ENCODE results near the gene SSTR3.
"Not testable (repeated sequence)": the region's sequence is repeated elsewhere in the genome, so short reads cannot be mapped to it uniquely, and the experiment has no call there.

SSTR3 gene

DNA sequence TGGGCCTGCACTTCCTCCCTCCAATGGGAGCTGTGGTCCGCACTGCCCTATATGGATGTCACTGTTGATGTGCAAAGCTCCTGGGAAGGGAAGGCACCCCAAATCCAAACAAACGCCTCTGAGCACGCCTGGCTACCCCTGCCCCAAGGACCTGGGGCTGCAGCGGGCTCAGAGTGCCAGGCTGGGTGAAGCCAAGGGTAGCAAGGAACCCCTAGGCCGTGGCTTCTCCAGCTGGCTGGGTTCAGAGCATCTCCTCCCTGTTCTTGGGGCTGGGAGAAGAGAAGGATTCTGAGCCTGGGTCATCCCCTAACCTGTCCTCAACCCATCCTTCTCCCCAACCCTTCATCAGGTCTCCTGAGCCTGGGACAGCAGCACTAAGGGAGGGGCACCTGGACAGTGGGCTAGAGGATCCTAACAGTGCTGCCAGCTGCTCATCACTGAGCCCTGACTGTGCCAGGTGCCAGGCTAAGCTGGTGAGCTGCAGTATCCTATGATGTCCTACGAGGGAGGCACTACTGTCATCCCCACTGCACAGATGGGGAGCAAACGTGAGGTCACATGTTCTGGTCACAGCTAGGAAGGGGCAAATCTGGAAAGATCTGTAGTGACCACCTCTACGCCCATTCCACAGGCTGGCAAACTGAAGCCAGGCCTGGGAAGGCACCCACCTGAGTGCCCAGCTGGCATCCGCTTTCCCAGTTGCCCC is 3.0 kb downstream of the SSTR3 start:
- peak; percentile 21 for DNase-seq

DNA sequence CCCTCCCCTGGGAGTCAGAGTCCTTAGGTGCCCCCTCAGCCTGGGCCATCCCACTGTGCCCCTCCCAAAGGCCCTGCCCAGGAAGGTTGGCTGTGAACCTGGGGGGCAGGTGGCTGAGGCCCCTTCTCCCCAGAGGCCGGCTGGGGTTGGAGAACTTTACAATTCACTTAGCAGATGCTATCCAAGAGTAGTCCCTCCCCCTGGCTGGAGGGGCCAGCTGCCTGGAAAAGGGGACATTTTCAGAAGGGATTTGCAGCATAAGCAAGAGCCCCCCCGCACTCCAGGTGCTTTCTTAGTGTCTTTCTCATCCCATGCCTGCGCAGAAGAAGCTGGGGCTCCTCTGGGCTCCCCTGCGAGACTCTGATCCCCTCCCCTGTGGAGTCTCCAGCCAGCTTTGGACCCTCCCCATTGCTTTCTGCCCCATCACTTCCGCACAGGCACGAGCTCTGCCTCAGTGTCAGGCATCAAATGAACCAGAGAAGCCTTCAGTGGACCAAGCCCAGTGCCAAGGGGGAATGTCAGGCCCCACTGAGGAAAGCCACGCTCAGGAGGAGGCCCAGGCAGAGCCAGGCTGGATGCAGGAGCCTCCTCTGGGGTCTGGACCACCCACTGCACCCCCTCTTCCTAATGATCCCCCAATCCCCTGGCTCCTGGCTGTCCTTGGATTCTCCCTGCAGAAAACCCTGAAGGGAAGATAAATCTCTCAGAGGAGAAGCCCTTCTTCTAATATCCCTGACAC is 3.7 kb downstream of the SSTR3 start:
- peak; percentile 39 for DNase-seq

DNA sequence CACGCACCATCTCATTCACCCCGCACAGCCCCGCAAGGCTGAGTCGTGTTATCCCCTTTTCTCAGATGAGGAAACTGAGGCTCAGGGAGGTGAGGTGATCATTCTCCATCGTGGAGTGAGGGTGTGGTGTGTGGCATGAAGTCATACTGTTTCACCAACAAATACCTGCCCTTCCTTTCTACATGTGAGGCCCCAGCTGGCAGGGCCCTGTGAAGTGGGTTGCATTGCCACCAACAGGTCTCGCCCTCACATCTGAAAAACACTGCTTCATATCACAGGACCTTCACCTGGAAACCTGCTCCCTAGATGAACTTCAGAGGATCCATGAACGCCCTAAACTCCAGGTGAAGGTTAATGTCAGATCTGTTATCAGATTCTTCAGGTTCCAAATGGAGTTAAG is 4.3 kb downstream of the SSTR3 start:
- DNase-seq = no peak

DNA sequence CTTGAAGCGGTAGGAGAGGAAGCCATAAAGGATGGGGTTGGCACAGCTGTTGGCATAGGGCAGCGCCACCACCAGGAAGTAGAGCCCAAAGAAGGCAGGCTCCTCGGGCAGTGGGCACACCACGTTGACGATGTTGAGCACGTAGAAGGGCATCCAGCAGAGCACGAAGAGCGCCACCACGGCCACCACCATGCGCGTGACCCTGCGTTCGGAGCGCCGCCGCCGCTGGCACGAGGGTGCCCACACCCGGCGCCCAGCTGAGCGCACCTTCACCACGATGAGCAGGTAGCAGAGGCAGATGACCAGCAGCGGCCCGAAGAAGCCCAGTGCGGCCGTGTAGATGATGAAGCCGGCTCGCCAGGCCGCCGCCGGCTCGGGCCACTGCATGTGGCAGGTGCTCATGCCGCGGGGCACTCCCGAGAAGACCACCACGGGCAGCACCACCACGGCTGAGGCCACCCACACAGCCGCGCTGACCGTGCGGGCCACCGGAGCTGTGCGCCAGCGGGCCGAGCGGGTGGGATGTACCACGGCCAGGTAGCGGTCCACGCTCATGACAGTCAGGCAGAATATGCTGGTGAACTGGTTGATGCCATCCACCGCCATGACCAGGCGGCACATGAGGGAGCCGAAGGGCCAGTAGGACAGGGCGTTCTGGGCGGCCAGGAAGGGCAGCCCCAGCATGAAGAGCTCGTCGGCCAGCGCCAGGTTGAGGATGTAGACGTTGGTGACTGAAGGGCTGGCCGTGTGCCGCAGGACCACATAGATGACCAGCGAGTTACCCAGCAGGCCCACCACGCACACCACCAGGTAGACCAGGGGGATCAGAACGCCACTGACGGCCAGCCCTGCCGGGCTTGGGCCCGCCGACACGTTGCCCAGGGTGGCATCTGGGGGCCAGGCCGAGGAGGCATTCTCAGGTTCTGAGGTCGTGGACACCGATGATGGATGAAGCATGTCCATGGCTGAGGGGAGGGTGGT is 5.1 kb downstream of the SSTR3 start:
- DNase-seq = no peak

DNA sequence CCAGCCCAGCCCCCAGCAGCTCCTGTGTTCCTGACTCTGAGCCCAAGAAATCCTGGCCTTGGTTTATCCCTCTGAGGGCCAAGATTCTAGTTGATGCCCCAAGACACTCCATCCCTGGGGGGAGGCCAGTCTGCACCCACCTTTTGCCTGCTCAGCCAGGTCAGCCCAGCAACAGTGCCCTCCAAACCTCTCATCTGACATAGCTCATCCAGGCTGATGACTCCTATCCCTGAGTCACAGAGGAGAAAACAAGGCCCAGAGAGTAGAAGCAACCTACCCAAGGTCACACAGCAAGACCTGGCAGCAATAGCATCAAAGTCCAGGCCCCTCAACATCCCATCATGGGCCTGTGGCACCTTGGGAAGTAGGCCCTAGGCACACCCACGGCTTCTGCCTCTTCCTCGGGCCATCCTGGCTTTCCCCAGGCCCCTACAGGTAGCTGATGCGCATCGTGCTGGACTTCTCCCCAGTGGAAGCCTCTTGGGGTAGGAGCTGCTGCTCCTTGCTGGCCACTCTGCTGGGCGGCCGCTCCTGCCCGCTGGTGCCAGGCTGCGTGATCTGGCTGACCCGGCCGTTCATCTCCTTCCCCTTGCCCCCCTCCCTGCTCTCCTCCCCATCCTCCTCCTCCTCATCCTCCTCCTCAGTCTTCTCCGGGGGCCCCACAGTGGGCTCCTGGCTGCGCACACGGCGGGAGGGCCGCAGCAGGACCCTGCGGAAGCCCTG is 6.0 kb downstream of the SSTR3 start:
- DNase-seq = no peak

DNA sequence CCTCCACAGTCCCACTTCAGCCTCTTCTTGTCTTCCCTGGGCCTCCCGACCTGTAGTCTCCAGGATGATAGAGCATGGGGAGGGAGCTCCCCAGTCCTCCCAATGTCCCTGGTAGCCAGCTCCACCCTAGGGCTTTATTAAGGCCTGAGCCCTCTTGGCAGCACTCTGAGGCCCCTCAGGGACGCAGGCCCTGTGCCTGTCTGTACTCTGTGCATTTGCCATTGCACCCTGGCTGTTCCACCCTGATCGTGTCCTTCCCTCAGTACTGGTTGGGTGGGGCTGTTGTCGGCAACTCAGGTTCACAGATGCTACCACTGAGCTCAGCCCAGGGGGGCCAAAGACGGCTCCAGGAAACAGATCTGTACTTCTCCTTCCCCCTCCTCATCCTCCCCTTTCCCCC is 7.2 kb downstream of the SSTR3 start:
- no peak for DNase-seq

DNA sequence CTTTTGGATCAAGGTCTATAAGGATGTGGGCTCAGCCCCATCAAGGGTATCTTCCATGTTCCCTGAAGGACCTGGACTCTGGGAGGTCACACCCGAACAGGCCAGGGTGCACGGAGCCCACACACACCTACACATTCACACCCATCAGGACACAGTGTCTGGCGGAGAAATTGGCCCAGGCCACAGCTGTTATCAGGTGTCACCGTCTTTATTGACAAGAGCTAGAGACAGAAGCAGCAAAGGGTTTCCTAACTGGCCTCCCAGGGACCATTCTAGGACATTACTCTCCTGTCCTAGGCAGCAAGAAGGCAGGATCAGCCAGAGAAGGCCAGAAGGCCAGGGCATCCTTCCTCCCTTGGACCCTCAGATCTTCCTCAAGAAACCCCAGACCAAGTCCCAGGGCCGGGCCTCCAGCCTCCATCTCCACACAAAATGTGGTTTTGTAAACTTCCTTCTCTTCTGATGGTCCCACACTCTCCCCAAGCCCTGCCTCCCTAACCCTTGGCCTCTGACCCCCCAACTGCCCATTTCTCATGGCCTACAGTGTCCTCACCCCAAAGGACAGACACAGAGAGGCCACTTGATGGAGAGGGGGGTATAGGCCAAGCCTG is 8.1 kb downstream of the SSTR3 start:
- DNase-seq = no peak

DNA sequence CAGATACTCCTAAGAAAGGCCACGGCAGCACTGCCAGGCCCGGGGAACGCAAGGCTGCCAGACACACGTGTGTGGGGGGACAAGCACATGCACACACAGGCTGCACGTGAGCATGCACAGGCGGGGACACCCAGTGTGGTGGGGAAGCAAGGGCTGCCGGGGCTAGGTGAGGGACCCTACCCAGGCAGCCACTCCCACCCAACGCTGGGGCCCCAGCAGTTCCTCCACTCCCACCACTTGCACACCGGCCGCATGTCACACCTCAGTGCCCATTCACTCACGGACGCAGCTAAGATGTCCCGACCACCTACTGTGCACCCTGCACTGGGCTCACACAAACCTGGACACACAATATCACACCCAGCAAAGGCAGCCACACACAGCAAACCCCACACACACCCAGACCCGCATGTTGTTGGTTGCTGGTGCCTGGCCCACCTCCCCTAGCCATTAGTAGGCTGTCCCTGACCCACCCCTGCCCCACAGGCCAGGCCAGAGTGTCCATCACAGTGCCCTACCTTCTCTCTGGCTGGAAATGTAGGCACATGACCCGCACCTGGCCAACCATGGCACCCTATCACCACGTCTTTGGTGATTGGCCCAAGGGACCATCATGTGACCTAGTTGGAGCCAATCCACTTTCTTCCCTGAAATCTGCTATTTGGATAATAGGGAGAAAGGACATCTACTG is 8.8 kb downstream of the SSTR3 start:
- DNase-seq = no peak

DNA sequence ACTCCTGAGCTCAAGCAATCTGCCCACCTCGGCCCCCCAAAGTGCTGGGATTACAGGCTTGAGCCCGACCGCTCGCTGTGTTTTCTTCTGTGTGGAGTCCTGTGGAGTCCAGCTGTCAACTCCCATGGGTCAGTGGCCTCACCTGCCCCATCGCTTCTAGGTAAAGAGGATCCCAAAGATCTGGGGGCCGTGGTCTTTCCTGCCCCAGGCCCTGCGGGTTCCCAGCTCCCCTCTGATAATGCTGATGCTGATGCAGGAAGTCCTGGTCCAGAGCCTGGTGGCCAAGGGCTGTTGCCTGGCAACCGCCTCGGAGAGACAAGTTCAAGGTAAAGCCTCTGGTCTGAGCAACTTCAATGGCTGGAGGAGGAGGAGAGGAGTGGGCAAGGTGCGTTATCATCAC is 9.6 kb downstream of the SSTR3 start:
- DNase-seq = no peak

DNA sequence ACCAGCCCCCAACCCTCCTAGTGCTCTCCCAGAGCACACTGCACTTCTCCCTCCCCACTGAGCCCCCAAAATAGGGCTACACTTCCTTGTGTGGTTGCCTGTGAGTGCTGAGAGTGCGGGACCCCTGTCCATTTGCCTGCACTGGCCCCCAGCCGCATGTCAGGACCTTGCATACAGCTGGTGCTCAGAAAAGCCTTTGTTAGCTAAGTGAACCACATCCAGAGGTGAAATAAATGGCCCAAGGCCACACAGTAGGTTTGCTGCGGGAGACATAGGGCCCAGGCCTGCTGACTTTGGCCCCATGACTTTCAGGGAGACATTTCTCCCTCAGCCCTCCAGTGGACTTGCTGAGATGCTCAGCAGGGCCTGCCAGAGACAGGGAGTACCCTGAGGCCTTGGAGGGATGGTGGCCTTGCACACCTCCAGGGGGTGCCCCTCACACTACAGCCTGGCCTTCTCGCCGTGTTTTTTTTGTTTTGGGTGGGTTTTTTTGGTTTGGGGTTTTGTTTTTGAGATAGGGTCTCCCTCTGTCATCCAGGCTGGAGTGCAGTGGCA is 10.2 kb downstream of the SSTR3 start:
- DNase-seq = no peak

DNA sequence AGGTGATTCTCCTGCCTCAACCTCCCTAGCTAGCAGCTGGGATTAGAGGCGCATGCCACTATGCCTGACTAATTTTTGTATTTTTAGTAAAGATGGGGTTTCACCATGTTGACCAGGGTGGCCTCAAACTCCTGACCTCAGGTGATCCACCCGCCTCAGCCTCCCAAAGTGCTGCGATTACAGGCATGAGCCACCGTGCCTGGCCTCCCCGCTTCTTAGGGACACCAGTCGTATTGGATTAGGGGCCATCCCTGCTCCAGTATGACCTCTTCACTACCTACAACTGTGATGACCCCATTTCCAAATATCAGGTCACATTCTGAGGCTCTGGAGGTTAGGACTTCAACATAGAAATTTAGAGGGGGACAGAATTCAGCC is 10.8 kb downstream of the SSTR3 start:
- DNase-seq = not testable (repeated sequence)

DNA sequence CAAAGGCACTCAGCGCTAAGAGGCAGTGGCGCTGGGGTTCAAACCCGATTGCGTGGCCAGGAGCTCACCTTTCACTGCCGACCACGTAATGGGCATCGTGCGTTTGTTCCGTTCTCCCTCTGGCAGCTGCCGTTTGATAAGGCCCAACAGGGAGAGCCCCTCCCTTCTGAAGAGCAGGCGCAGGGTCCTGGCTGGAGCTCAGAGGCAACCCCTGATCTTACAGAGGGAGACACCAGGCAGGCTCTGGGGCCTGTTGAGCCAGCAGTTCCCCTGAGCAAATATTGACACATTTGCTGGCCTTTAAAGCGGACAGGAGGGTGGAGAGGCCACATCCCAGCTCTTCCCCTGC is 12.5 kb downstream of the SSTR3 start:
- DNase-seq = no peak

DNA sequence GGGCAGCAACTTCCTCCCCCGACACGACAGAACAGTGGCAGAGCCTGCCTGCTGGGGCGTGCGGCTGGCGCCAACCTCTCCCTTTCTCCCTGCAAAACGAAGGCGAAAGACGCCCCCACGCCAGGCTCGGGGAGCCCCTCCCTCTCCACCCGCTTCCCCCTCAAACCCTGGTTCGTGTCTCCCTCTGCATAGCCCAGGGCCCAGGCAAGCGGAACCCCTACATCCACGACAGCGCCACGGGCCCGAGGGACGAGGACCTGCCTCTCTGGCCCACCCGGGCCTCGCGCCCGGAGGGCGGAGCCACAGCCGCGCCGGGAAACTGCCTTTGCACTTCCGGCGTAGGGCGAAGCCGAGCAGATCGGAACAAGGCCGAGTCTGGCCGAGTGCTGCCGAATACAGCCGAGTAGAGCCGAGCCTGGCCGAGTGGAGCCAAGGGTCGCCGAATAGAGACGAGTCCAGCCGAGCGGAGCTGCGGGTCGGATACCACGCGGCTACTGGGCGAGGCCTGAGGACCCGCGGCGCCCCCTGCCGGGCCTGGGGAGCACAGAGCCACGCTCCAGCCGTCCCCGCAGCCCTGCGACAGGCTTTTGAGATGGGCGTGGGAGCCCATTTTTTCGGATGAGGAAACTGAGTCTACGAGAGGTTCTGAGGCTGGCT is 13.0 kb downstream of the SSTR3 start:
- DNase-seq = peak; percentile 100

DNA sequence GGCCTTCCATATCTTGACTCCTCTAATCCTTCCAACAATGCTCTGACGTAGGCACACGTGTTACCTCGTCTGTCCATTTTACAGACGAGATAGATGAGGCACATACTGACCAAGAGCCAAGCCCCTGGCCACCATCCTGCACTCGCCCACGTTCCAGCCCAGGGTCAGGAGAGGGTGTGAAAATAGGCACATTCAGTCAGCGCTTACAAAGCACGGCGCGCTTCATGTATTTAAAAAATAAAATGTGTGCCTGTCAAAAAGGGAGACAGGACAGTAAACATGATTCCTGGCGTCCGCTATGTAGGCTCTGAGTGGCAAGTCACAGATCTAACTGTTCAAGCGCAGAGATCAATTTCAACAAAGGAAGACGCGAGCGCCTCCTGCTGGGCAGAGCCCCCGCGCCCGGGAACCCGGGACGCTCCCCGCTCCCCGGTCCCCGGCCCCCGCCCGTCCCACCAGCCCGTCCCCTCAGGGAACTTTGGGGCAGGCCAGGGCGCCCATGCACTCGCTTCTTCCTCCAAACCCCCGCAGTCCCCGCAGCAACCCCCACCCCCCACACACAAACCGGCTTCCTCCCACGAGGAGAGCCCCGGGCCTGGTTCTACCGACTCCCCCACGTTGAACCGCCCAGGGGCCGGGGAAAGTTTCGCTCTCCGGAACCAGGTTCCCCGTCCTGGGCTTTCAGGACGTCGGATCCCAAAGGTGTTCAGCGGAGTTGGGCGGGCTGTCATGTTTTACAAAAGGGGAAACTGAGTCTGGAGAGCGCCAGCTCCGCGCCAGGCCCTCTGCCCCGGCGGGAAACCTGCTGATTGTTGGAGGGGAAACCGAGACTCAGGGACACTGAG is 13.8 kb downstream of the SSTR3 start:
- peak; percentile 94 for DNase-seq

DNA sequence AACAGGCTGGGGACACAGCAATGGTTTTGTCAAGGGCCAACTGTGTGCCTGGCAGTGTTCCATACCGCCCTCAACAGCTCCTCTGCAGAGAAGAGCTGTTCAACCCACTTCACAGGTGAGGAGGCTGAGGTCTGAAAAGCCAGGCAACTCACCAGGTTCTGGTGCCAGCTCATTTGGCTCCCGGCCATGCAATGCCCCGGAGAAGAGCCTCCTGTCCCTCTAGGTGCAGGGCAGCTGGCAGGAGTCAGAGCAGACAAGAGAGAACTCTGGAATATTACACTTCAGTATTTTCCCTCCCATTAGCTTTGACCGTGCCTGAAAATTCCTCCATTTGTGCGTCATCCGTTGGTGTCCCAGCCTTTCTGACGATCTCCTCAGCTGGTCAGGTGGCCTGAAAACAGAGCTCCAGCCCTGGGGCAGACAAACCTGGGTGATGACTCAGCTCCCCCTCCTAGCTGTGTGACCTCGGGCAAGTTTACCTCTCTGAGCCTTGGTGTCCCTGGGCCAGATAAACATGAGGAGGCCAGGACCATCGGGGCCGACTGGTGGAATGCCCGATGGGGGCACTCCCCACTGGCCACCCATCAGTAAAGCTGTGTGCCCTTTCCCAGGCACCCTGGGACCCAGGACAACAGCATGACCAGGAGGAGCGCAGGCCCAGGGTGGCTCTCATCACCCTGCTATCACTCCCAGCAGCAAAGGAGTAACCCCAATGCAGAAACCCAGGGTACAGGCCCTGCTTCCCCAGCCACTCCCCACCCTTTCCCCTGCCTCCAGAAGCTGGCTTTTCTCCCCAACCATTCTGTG is 14.6 kb downstream of the SSTR3 start:
- no peak for DNase-seq

DNA sequence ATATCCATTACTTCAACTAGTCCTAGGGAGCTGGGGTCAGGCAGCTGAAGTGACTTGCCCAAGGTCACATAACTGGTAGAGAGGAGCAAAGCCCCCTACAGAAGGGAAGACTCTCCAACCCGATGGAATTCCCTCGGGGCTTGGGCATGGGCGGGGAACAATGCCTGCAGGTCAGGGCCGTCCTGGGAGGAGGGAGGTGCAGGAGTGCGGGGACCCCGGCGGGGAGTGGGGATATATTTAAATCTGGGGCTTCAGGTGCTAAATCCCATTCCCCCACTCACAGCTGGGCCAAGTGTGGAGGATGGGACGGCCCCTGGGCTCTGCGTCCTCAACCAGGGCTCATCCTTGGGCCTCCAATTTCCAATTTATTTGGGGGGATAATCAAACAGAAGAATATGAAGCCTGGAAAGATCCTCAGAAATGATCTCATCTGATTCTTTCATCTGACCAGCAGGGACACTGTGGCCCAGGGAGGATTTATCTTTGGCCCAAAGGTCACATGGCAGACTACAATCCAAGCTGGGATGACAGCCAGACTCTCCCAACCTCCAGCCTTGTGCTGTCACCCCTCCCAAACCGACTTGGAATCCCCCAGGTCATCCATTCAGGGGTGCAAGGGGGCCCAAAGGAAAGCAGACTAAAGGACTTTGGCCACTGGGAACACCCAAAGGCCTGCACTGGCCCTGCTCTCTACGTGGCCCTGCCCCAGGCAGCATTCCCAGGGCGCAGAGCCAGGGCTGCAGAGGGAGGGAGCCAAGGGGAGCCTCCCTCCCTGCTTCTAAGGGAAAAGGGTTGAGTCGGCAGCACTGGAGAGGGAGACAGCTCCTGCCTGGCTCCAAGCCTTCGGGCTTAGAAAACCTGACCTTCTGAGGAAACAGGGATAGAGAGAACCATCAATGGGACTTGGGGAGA is 15.5 kb downstream of the SSTR3 start:
- peak; percentile 85 for DNase-seq

DNA sequence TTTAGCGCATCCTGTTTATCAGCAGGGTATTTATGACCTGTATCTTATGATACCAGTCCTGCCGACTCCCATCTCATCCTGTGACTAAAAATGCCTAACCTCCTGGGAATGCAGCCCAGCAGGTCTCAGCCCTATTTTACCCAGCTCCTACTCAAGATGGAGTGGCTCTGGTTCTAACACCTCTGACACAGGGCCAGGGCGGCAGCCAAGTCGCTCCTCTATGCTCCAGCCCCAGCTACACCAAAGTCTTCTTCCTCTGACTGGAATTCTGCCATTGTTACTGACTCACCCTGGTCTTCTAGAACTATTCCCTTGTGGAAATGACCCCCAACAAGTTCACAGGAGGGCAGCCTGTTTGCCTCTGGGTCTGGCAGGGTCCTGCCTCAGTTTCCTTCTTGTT is 16.4 kb downstream of the SSTR3 start:
- DNase-seq = peak; percentile 25

DNA sequence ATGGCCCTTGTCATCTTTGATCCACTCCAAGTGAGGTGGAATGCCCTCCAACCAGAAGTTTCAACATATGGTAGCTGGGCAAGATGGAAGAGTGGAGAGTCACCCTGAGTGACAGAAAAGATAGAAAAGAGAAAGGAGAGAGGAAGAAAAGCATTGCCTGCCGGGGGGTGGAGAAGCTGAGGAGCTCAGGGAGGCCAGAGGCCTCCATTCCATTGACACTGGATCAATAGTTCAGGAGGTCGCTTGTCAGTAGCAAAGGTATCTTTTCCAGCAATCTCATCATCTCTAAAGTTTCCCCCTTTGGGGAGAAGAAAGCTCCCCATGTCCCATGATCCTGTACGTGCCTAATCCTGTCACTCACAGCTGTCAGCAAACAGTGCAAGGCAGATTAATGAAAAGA is 17.5 kb downstream of the SSTR3 start:
- no peak for DNase-seq
